H1 (cell line): ENCODE measurements around the gene LYVE1. TPM values are rescaled to one million over a fixed set of nuclear protein-coding genes. Genes with fewer than 3 reads are reported as not detected.

Experiments
- EGR1 ChIP-seq: IDR thresholded peaks from 2 replicates; pipeline ENCODE4 v1.6.1; 2011; ENCODE audit warnings: low read depth, low read length, borderline replicate concordance
- JUND ChIP-seq: IDR thresholded peaks from 2 replicates; pipeline ENCODE4 v1.6.1; 2011; ENCODE audit warnings: mild to moderate bottlenecking, improper control_type of control experiment, low read length
- SIN3A ChIP-seq, 2 experiments: IDR thresholded peaks in 1 of 2; conservative IDR thresholded peaks in 1 of 2; 2 replicates each; pipeline ENCODE4 v1.6.1; 2011 to 2012; ENCODE audit warnings: low read length in 2 of 2, improper control_type of control experiment in 1 of 2, low read depth in 1 of 2, mild to moderate bottlenecking in 1 of 2
- TAF7 ChIP-seq: optimal IDR thresholded peaks from 2 replicates; pipeline ENCODE3; 2011; ENCODE audit warnings: low read depth, mild to moderate bottlenecking, inconsistent platforms, low read length, moderate library complexity, borderline replicate concordance
- YY1 ChIP-seq: IDR thresholded peaks from 2 replicates; pipeline ENCODE4 v1.6.1; 2011; ENCODE audit warnings: low read depth, mild to moderate bottlenecking, low read length
- polyA plus RNA-seq, 7 experiments: library from polyadenylated mRNA; depleted of rRNA in 3 of 7; stranded (reverse) in 5 of 7; unstranded in 2 of 7; fragments of >200 nt in 5 of 7; fragments of 200-250 nt in 2 of 7; gene quantifications; 1 replicate in 5 of 7; 2 replicates in 1 of 7; 4 replicates in 1 of 7; pipeline versions ENCODE4 v1.2.1 to v1.2.3, GENCODE V29; 2011 to 2013; ENCODE audit warnings: missing spikeins in 2 of 7, mixed read lengths in 2 of 7
- total RNA-seq: library from RNA; stranded (reverse); fragmentation: NEBNext Ultra II Directional; extraction: Animal tissue kit (Norgen Biotek cat#: 25700); gene quantifications from 2 replicates; pipeline ENCODE4 v1.2.1, GENCODE V29; 2021

The LYVE1 gene
- total and polyA plus RNA-seq, 2 of the 8 experiments (the other 6 are each of a cell fraction or from before 2014, with no cell fraction given) = 0.09 TPM; not detected in 1

DNA sequence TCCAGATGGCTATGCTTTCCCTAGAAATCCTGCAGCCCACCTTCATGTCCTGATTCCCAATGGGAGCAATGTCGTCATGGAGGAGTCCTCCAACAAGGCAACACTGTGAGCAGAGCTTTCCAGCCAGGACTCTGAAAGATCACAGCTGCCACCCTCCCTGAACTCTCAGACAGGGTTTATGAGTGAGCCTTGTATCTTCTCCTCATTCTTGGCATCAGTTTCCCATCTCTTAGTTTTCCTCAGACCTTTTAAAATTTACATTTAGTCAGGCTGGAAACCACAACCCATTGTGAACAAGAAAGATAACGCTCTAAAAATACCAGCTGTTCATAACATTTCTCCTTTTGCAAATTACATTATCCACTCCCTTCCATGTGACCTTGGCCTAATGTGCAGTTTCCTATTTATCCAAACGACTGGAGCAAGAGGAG lies 15.6 kb upstream of the LYVE1 start (continued):
- TF ChIP-seq SIN3A (conservative IDR thresholded peaks at IDR 0.05 in 1 of 2, IDR thresholded peaks at IDR 0.05 in 1 of 2; ENCODE audit: low read depth in 1 of 2, low read length in 2 of 2) (no peak), YY1 (no peak), JUND (no peak), EGR1 (no peak), TAF7 (no peak)
- TF ChIP-seq, all 59 proteins: peak for 0
